CD4-positive, alpha-beta memory T cell (primary cell): ENCODE results near the gene MRPL44. TPM values are rescaled to one million over a fixed set of nuclear protein-coding genes. Genes with fewer than 3 reads are reported as not detected.

Experiments
- CTCF ChIA-PET: fragments of 350-600 bp; sonication (Branson Sonifier 250); formaldehyde crosslinking; loops from one replicate; lab custom pipeline; 2021; ENCODE audit warnings: inconsistent platforms; ENCODE audit not compliant: partially characterized antibody; lab: Charles Lee
- POLR2A ChIA-PET: fragments of 350-600 bp; sonication (Branson Sonifier 250); formaldehyde crosslinking; loops from one replicate; lab custom pipeline; 2021; ENCODE audit not compliant: partially characterized antibody; lab: Charles Lee
- DNase-seq, 5 donors: peaks; one replicate each; pipeline versions ENCODE4 v3.0.0 to v3.0.0-alpha.2; 2020 to 2022; ENCODE audit warnings: mixed read lengths in 1 of 5
- H3K27ac ChIP-seq: one replicate; pipeline ENCODE4 v1.7.0; 2013; ENCODE audit warnings: low read depth, low read length
- H3K27me3 ChIP-seq: 2 replicates; pipeline ENCODE4 v1.7.0; 2013; ENCODE audit warnings: mild to moderate bottlenecking, low read length, moderate library complexity; ENCODE audit not compliant: insufficient read depth
- H3K36me3 ChIP-seq: 2 replicates; pipeline ENCODE4 v1.7.0; 2013; ENCODE audit warnings: mild to moderate bottlenecking, low read length, moderate library complexity; ENCODE audit not compliant: insufficient read depth
- H3K4me1 ChIP-seq: 2 replicates; pipeline ENCODE4 v1.7.0; 2013; ENCODE audit warnings: mild to moderate bottlenecking, low read length, moderate library complexity; ENCODE audit not compliant: insufficient read depth
- H3K4me3 ChIP-seq, 2 donors: one replicate each; pipeline ENCODE4 v1.7.0; 2013; ENCODE audit warnings: low read length in 2 of 2, mild to moderate bottlenecking in 1 of 2
- H3K9me3 ChIP-seq, 2 donors: one replicate each; pipeline ENCODE4 v1.7.0; 2013; ENCODE audit warnings: low read length in 2 of 2, control low read depth in 1 of 2; ENCODE audit not compliant: control insufficient read depth in 1 of 2
- H3K27ac Mint-ChIP-seq, 7 donors: one replicate each; pipeline ENCODE4 v1.8.0; 2020 to 2021; ENCODE audit warnings: mixed read lengths in 7 of 7, mild to moderate bottlenecking in 6 of 7, inconsistent platforms in 3 of 7, moderate library complexity in 3 of 7
- H3K27me3 Mint-ChIP-seq, 2 donors: one replicate each; pipeline ENCODE4 v1.8.0; 2020 to 2021; ENCODE audit warnings: mixed read lengths in 2 of 2
- H3K36me3 Mint-ChIP-seq, 2 donors: one replicate each; pipeline ENCODE4 v1.8.0; 2020 to 2021; ENCODE audit warnings: mixed read lengths in 2 of 2, inconsistent platforms in 1 of 2, mild to moderate bottlenecking in 1 of 2
- H3K4me1 Mint-ChIP-seq, 4 donors: one replicate each; pipeline ENCODE4 v1.8.0; 2020 to 2021; ENCODE audit warnings: mixed read lengths in 4 of 4, mild to moderate bottlenecking in 1 of 4
- H3K4me3 Mint-ChIP-seq, 8 donors: one replicate each; pipeline ENCODE4 v1.8.0; 2020 to 2021; ENCODE audit warnings: mixed read lengths in 8 of 8, mild to moderate bottlenecking in 7 of 8, moderate library complexity in 6 of 8, inconsistent platforms in 3 of 8
- H3K9me3 Mint-ChIP-seq, 8 donors: one replicate each; pipeline ENCODE4 v1.8.0; 2020 to 2021; ENCODE audit warnings: mixed read lengths in 8 of 8, mild to moderate bottlenecking in 5 of 8, inconsistent platforms in 3 of 8, moderate library complexity in 1 of 8
- intact Hi-C: fragments of 100-400 bp; cut with micrococcal nuclease; formaldehyde crosslinking; loops from one replicate; pipeline ENCODE4 v1.15.1; 2023
- polyA plus RNA-seq, 2 donors: library from polyadenylated mRNA; unstranded; fragments of 300-500 nt; fragmentation: Illumina TruSeq; gene quantifications; one replicate each; pipeline ENCODE4 v1.2.3, GENCODE V29; 2021
- total RNA-seq, 2 experiments: library from RNA; stranded (reverse); gene quantifications; one replicate each; pipeline ENCODE4 v1.2.3, GENCODE V29; 2021

Gene MRPL44
- 10 to 100 TPM; 20.1 to 22.1 TPM for total RNA-seq
- 10 to 100 TPM; 26.5 to 45.2 TPM for polyA plus RNA-seq

- peaks cover 0 to 2% (median 0%) of the 10 kb centered on the region in 8 donors for H3K9me3 Mint-ChIP-seq
- H3K27me3 Mint-ChIP-seq = no peaks in the 10 kb centered on the region
- Histone ChIP-seq H3K4me3 (peak within 1 kb of the TSS; percentile 79 to 85), H3K4me1 (peaks cover 53% of the 10 kb centered on the region), H3K27me3 (no peaks in the 10 kb centered on the region), H3K27ac (peak within 1 kb of the TSS; percentile 80), H3K36me3 (no peaks in the 10 kb centered on the region), H3K9me3 (no peaks in the 10 kb centered on the region)
- ChIA-PET CTCF (interaction anchor here (0.5 to 2.1 kb wide), 5 partner anchors 12 to 36 kb away, joined by 3 to 24 read pairs (median 4); partner anchors contain the start of gene WDFY1), POLR2A (interaction anchor here (0.7 to 4.8 kb wide), 7 partner anchors 10 to 118 kb away, joined by 3 to 55 read pairs (median 5); partner anchors contain the start of gene WDFY1)
- peaks cover 43 to 75% (median 54%) of the 10 kb centered on the region in 4 donors for H3K4me1 Mint-ChIP-seq
- peaks cover 15 to 41% of the 10 kb centered on the region in 2 donors for H3K36me3 Mint-ChIP-seq
- intact Hi-C loops = loop anchor here (1.0 to 5.0 kb wide), 4 partner anchors 12 to 628 kb away; partner anchors contain the start of genes AP1S3, CUL3 and WDFY1
- DNase-seq = peak; percentile 93 to 96 (median 95)
- H3K27ac Mint-ChIP-seq = peak within 1 kb of the TSS; percentile 93 to 98 (median 96)
- H3K4me3 Mint-ChIP-seq = peak within 1 kb of the TSS; percentile 91 to 98 (median 96)
Observed at GRCh38 chr2:223957092-223957851, at the start of gene MRPL44. MRPL44 (plus strand) TSS chr2:223957463; CDS start chr2:223957473, 10 bp downstream.

GRCh38 chr2:223908304-223908998, 48.8 kb upstream of the MRPL44 start:
- Mint-ChIP-seq H3K27ac (peak overlapping the region in 3 of 7 donors; percentile 24 to 72 (median 37)), H3K4me1 (peaks cover 0 to 15% (median 12%) of the 10 kb centered on the region in 4 donors), H3K36me3 (peaks cover 37 to 39% of the 10 kb centered on the region in 2 donors), H3K4me3 (no peak overlapping the region), H3K9me3 (no peaks in the 10 kb centered on the region), H3K27me3 (no peaks in the 10 kb centered on the region)
- Histone ChIP-seq H3K9me3 (no peaks in the 10 kb centered on the region), H3K36me3 (no peaks in the 10 kb centered on the region), H3K27ac (no peak overlapping the region), H3K27me3 (no peaks in the 10 kb centered on the region), H3K4me1 (no peaks in the 10 kb centered on the region), H3K4me3 (no peak overlapping the region)
- CTCF ChIA-PET = interaction anchor here (0.5 to 1.6 kb wide), 2 partner anchors 20 to 62 kb away, joined by 4 to 5 read pairs; no protein-coding TSS in a partner anchor
- DNase-seq = no peak
- intact Hi-C loops = no loop called here
- POLR2A ChIA-PET = no interaction called here

DNA sequence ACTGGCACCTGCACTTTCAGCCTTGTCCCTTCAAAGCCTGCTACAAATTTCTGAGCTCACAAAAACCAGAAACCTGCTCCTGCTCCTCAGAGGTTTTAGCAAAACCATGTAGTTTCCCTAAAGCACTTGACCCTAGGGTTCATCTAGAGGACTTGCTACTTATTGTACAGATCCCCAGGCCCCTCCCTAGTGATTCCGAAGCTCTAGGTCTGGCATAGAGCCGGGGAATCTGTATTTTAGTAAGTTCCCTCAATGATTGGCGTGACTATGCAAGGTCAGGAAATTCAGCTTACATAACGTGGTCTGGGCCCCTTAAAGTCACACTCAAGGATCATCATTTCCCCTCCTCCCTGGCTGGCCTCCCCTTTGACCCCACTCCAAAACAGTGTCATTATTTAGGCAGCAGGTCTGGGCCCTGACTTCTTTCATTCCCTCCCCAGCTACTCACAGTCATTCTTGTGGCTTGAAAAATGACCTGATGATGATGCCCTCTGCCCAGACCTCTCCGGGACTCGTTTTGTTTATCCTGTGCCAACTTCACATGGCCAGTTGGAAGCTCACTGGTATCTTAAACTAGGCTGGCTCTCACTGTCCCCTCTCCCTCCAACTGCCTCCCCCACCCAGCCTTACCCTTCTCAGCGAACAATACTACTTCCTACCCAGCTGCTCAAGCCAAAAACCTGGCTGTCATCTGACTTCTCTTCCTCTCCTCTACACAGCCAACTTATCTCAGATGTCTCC, 48.1 kb upstream of the MRPL44 start:
- H3K9me3 Mint-ChIP-seq = no peaks in the 10 kb centered on the region

GRCh38 chr2:223914324-223914723, 42.9 kb upstream of the MRPL44 start:
- H3K27ac Mint-ChIP-seq = peak overlapping the region in 1 of 7 donors; percentile 29
- Histone ChIP-seq H3K36me3 (no peaks in the 10 kb centered on the region), H3K27me3 (no peaks in the 10 kb centered on the region), H3K27ac (no peak overlapping the region), H3K4me1 (no peaks in the 10 kb centered on the region), H3K4me3 (no peak overlapping the region), H3K9me3 (no peaks in the 10 kb centered on the region)
- POLR2A ChIA-PET = interaction anchor here (1.5 kb wide), 1 partner anchor 27 kb away, joined by 3 read pairs; no protein-coding TSS in a partner anchor
- H3K9me3 Mint-ChIP-seq = no peaks in the 10 kb centered on the region
- H3K4me3 Mint-ChIP-seq = no peak overlapping the region
- peaks cover 34 to 45% of the 10 kb centered on the region in 2 donors for H3K36me3 Mint-ChIP-seq
- H3K27me3 Mint-ChIP-seq = no peaks in the 10 kb centered on the region
- H3K4me1 Mint-ChIP-seq = peaks cover 9 to 12% (median 10%) of the 10 kb centered on the region in 4 donors
- intact Hi-C loops = no loop called here
- CTCF ChIA-PET = interaction anchor here (0.9 to 1.2 kb wide), 2 partner anchors 11 to 12 kb away, joined by 3 to 4 read pairs; no protein-coding TSS in a partner anchor
- DNase-seq = no peak

More for the DNA sequence above, 48.1 kb upstream of the MRPL44 start:
- DNase-seq = no peak
- H3K36me3 Mint-ChIP-seq = peaks cover 36 to 37% of the 10 kb centered on the region in 2 donors
- ChIA-PET POLR2A (no interaction called here), CTCF (interaction anchor here (1.6 kb wide), 1 partner anchor 61 kb away, joined by 4 read pairs; no protein-coding TSS in a partner anchor)
- no peak overlapping the region for H3K27ac ChIP-seq
- no peak overlapping the region for H3K4me3 Mint-ChIP-seq
- H3K4me3 ChIP-seq = no peak overlapping the region
- H3K4me1 Mint-ChIP-seq = peaks cover 0 to 15% (median 12%) of the 10 kb centered on the region in 4 donors
- no peaks in the 10 kb centered on the region for H3K4me1 ChIP-seq
- no peaks in the 10 kb centered on the region for H3K9me3 ChIP-seq
- H3K27me3 ChIP-seq = no peaks in the 10 kb centered on the region
- no peaks in the 10 kb centered on the region for H3K36me3 ChIP-seq
- no peaks in the 10 kb centered on the region for H3K27me3 Mint-ChIP-seq
- intact Hi-C loops = no loop called here
- H3K27ac Mint-ChIP-seq = peak overlapping the region in 1 of 7 donors; percentile 60

GRCh38 chr2:223915071-223915470, 42.2 kb upstream of the MRPL44 start:
- no peaks in the 10 kb centered on the region for H3K4me1 ChIP-seq
- Mint-ChIP-seq H3K27me3 (no peaks in the 10 kb centered on the region), H3K27ac (peak overlapping the region in 2 of 7 donors; percentile 30 to 34), H3K9me3 (no peaks in the 10 kb centered on the region), H3K36me3 (peaks cover 28 to 39% of the 10 kb centered on the region in 2 donors), H3K4me1 (peaks cover 7 to 18% (median 10%) of the 10 kb centered on the region in 4 donors), H3K4me3 (no peak overlapping the region)
- intact Hi-C loops = no loop called here
- H3K27me3 ChIP-seq = no peaks in the 10 kb centered on the region
- no peak overlapping the region for H3K27ac ChIP-seq
- CTCF ChIA-PET = interaction anchor here (0.9 kb wide), 1 partner anchor 12 kb away, joined by 3 read pairs; no protein-coding TSS in a partner anchor
- H3K4me3 ChIP-seq = no peak overlapping the region
- no peaks in the 10 kb centered on the region for H3K9me3 ChIP-seq
- DNase-seq = no peak
- POLR2A ChIA-PET = no interaction called here
- H3K36me3 ChIP-seq = no peaks in the 10 kb centered on the region

- H3K4me1 Mint-ChIP-seq = peaks cover 8 to 28% (median 14%) of the 10 kb centered on the region in 4 donors
- no peak overlapping the region for H3K4me3 Mint-ChIP-seq
- H3K27ac Mint-ChIP-seq = no peak overlapping the region
- no peaks in the 10 kb centered on the region for H3K9me3 Mint-ChIP-seq
- H3K36me3 Mint-ChIP-seq = peaks cover 23 to 34% of the 10 kb centered on the region in 2 donors
- no peak for DNase-seq
- no peaks in the 10 kb centered on the region for H3K27me3 ChIP-seq
- no peaks in the 10 kb centered on the region for H3K9me3 ChIP-seq
- H3K36me3 ChIP-seq = no peaks in the 10 kb centered on the region
- H3K4me3 ChIP-seq = no peak overlapping the region
- ChIA-PET POLR2A (no interaction called here), CTCF (no interaction called here)
- intact Hi-C loops = no loop called here
- no peak overlapping the region for H3K27ac ChIP-seq
- no peaks in the 10 kb centered on the region for H3K4me1 ChIP-seq
- no peaks in the 10 kb centered on the region for H3K27me3 Mint-ChIP-seq
Observed at GRCh38 chr2:223916181-223916920, 40.9 kb upstream of the MRPL44 start.
